ENCODE data around the gene NUP54.

- TF ChIP-seq EZH2 (IDR thresholded peaks at IDR 0.05; ENCODE audit: insufficient read depth, poor library complexity, severe bottlenecking) = no peak
- no peak for TF ChIP-seq EZH2phosphoT487 (IDR thresholded peaks at IDR 0.05; ENCODE audit: insufficient read depth, low read depth)
Measured at GRCh38 chr4:76168688-76169087, 20.5 kb upstream of the NUP54 start.

Data from GM23248 (cell line).